Spleen (tissue), 11 donors: ENCODE measurements around the gene DLG2. TPM values are rescaled to one million over a fixed set of nuclear protein-coding genes. Genes with fewer than 3 reads are reported as not detected.

Experiments used
- DNase-seq: peaks from one replicate; pipeline ENCODE4 v3.0.0-alpha.2; 2020
- H3K27ac ChIP-seq, 8 donors: fragments of 200-600 bp; sonication (generic) in 7 of 8; 1 replicate in 4 of 8; 2 replicates in 4 of 8; pipeline versions ENCODE4 v1.5.0 to v1.8.0; 2016 to 2021; ENCODE audit warnings: inconsistent platforms in 4 of 8, mild to moderate bottlenecking in 4 of 8, moderate library complexity in 1 of 8
- H3K27me3 ChIP-seq, 7 donors: fragments of 200-600 bp; sonication (generic) in 6 of 7; replicated peaks in 1 of 7; 1 replicate in 4 of 7; 2 replicates in 3 of 7; pipeline versions ENCODE4 v1.5.0 to v1.8.0; 2016 to 2021; ENCODE audit warnings: inconsistent platforms in 3 of 7, mild to moderate bottlenecking in 1 of 7
- H3K36me3 ChIP-seq, 6 donors: fragments of 200-600 bp; sonication (generic) in 5 of 6; 1 replicate in 4 of 6; 2 replicates in 2 of 6; pipeline versions ENCODE4 v1.5.0 to v1.8.0; 2016 to 2021; ENCODE audit warnings: inconsistent platforms in 2 of 6
- H3K4me1 ChIP-seq, 6 donors: fragments of 200-600 bp; sonication (generic) in 5 of 6; 1 replicate in 3 of 6; 2 replicates in 3 of 6; pipeline versions ENCODE4 v1.5.0 to v1.8.0; 2016 to 2021; ENCODE audit warnings: inconsistent platforms in 3 of 6
- H3K4me3 ChIP-seq, 8 donors: fragments of 200-600 bp; sonication (generic) in 7 of 8; 1 replicate in 4 of 8; 2 replicates in 4 of 8; pipeline versions ENCODE4 v1.5.0 to v1.8.0; 2016 to 2021; ENCODE audit warnings: inconsistent platforms in 4 of 8, mild to moderate bottlenecking in 4 of 8, moderate library complexity in 2 of 8
- H3K9me3 ChIP-seq, 8 donors: fragments of 200-600 bp; sonication (generic) in 7 of 8; 1 replicate in 4 of 8; 2 replicates in 4 of 8; pipeline versions ENCODE4 v1.5.0 to v1.8.0; 2016 to 2021; ENCODE audit warnings: inconsistent platforms in 4 of 8
- CTCF ChIP-seq, 11 experiments: fragments of 200-600 bp in 7 of 11; fragments of 450-650 bp in 4 of 11; sonication (generic) in 4 of 11; IDR thresholded peaks in 8 of 11; conservative IDR thresholded peaks in 3 of 11; 1 replicate in 7 of 11; 2 replicates in 4 of 11; pipeline versions ENCODE4 v1.4.0 to v1.8.0; 2016 to 2021; ENCODE audit warnings: antibody characterized with exemption in 11 of 11, inconsistent platforms in 4 of 11, mild to moderate bottlenecking in 1 of 11
- POLR2A ChIP-seq, 3 donors: fragments of 450-650 bp; IDR thresholded peaks; one replicate each; pipeline ENCODE4 v1.5.1; 2017; ENCODE audit warnings: antibody characterized with exemption in 3 of 3, mild to moderate bottlenecking in 1 of 3
- POLR2AphosphoS5 ChIP-seq, 3 donors: sonication (generic); formaldehyde crosslinking; IDR thresholded peaks; one replicate each; pipeline ENCODE4 v1.5.1; 2017; ENCODE audit warnings: antibody characterized with exemption in 3 of 3
- WGBS, 5 donors: extraction: QIAGEN DNeasy Blood & Tissue Kit in 3 of 5; methylation state at CpG; one replicate each; pipeline versions ENCODE4 v1.1.5 to v1.1.7; 2013 to 2018; 5-methylcytosine and 5-hydroxymethylcytosine counted together
- intact Hi-C: fragments of 100-400 bp; cut with DNase I; formaldehyde crosslinking; loops from one replicate; pipeline ENCODE4 v1.15.0; 2023; ENCODE audit warnings: low total_unique reads
- polyA plus RNA-seq, 3 donors: library from polyadenylated mRNA; stranded (reverse); fragments of 200-250 nt; gene quantifications; one replicate each; pipeline ENCODE4 v1.2.1, GENCODE V29; 2013
- total RNA-seq, 7 donors: library from RNA; depleted of rRNA in 3 of 7; stranded (reverse); fragments of >200 nt in 3 of 7; fragmentation: NEBNext Ultra II Directional in 4 of 7; extraction: Animal tissue kit (Norgen Biotek cat#: 25700) in 4 of 7; gene quantifications; one replicate each; pipeline versions ENCODE4 v1.1.0 to v1.2.1, GENCODE V29; 2016 to 2021
- donor health status: healthy with polysubstance abuse.
- donor health status: DM: no; HTN: no; CAD: no; lungs with moderate emphysema.
- donor health status: DM: no; HTN: no; CAD: no.
- donor health status: Bipolar disorder and iron deficiency.
- donor health status: healthy.
- donor health status: DM: no; HTN: no; CAD: no.
- donor health status: DM: yes; HTN: yes; CAD: no.

DLG2 gene
- total and polyA plus RNA-seq, 10 donors, result 0.43 to 12.7 (median 7.9) TPM

GRCh38 chr11:85651118-85651517, 24.0 kb upstream of the DLG2 start:
- no peaks in the 10 kb centered on the region for H3K9me3 ChIP-seq
- no peak overlapping the region for H3K27ac ChIP-seq
- TF ChIP-seq POLR2AphosphoS5 (IDR thresholded peaks at IDR 0.05), result peak in 1 of 3 donors; percentile 3
- TF ChIP-seq POLR2A (IDR thresholded peaks at IDR 0.05), result no peak
- DNase-seq, result no peak
- no peak overlapping the region for H3K4me3 ChIP-seq
- intact Hi-C loops, result no loop called here
- peaks cover 13 to 79% (median 37%) of the 10 kb centered on the region in 6 donors for H3K4me1 ChIP-seq
- H3K27me3 ChIP-seq, result no peaks in the 10 kb centered on the region
- H3K36me3 ChIP-seq, result peaks cover 0 to 52% (median 16%) of the 10 kb centered on the region in 6 donors
- WGBS, 5 donors, result 60 to 97% (median 79%) methylated on average over 1 of the region's 1 CpG

DNA sequence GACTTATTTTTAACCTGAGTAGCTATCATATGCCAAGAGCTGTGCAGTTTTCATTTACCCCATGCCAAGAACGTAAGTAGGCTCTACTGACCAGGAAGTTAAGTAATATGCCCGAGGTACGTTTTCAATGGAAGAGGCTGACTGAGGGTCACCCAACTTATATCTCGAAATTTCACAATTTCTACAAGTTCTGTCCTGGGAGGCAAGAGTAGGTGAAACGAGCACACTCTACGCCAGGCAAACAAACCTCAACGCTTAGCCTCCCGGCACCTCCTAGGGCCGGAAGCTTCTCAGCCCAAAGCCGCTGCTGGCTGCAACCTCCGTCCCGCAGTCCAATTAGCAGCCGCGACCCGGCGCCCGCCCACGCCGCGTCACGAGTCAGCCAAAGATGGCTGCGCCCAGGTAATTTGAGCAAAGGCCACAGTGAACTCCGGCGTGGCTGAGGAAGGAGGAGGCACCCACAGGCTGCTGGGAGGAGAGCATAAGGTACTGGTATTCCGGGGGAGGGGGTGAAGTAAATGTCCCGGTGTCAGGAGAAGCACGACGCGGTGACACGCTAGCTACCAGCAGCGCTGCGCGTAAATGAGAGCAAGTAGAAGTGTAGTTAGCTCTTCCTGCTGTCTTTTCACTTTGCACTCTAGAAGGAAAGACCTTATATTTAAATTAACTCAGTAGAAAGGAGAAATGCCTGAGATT, 20.6 kb upstream of the DLG2 start, which contains the start of gene TMEM126A:
TMEM126A (plus strand) TSS at position 364 of the 696 bp plus-strand sequence. CDS start 2,289 bp downstream, outside the sequence.
- peak; percentile 98 for DNase-seq
- intact Hi-C loops, result no loop called here
- WGBS, 5 donors, result 0 to 1% (median 0%) methylated on average over 32 to 33 of the region's 33 CpGs

GRCh38 chr11:85647078-85647477, 19.9 kb upstream of the DLG2 start:
- Histone ChIP-seq H3K27me3 (peaks cover 0 to 22% (median 0%) of the 10 kb centered on the region in 7 donors), H3K4me3 (peak overlapping the region in 7 of 8 donors; percentile 63 to 94 (median 73)), H3K36me3 (peaks cover 0 to 17% (median 6%) of the 10 kb centered on the region in 6 donors), H3K27ac (peak overlapping the region; percentile 67 to 90 (median 80)), H3K9me3 (no peaks in the 10 kb centered on the region), H3K4me1 (peaks cover 13 to 41% (median 28%) of the 10 kb centered on the region in 6 donors)
- DNase-seq, result no peak
- intact Hi-C loops, result no loop called here
- 38 to 53% (median 45%) methylated on average over 2 of the region's 2 CpGs for WGBS, 5 donors
- TF ChIP-seq POLR2A (IDR thresholded peaks at IDR 0.05) (no peak), CTCF (IDR thresholded peaks at IDR 0.05 in 8 of 11, conservative IDR thresholded peaks at IDR 0.05 in 3 of 11) (no peak), POLR2AphosphoS5 (IDR thresholded peaks at IDR 0.05) (no peak)

More for the DNA sequence above, 20.6 kb upstream of the DLG2 start, which contains the start of gene TMEM126A:
- peak within 1 kb of the TSS; percentile 63 to 94 (median 73) for H3K4me3 ChIP-seq
- no peaks in the 10 kb centered on the region for H3K9me3 ChIP-seq
- TF ChIP-seq POLR2AphosphoS5 (IDR thresholded peaks at IDR 0.05) (peak; percentile 93 to 98 (median 94)), CTCF (IDR thresholded peaks at IDR 0.05 in 8 of 11, conservative IDR thresholded peaks at IDR 0.05 in 3 of 11) (peak in 2 of 11 experiments; percentile 16 to 22), POLR2A (IDR thresholded peaks at IDR 0.05) (peak in 1 of 3 donors; percentile 54)
- H3K4me1 ChIP-seq, result peaks cover 13 to 48% (median 29%) of the 10 kb centered on the region in 6 donors
- H3K36me3 ChIP-seq, result peaks cover 0 to 20% (median 6%) of the 10 kb centered on the region in 6 donors
- peaks cover 0 to 20% (median 0%) of the 10 kb centered on the region in 7 donors for H3K27me3 ChIP-seq
- H3K27ac ChIP-seq, result peak within 1 kb of the TSS; percentile 67 to 90 (median 80)

DNA sequence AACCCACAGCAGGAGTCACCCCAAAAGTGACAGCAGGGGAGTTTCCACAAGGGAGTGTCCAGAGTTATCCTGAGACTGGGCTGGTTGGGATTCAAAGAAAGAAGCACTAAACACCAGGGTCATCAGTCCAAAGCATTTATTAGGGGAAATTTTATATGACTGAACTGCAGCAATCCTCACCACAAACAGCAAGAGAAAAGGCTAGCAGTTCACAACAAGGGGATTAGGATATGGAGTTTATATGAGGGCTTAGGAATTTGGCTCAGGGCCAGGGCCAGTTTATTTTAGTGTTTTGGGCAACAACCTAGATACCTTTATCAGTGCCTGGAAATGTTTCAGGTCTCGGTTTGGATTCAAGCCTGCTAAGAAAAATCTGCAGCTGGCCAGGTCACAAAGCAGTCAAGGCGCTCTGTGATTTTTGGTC, 16.1 kb upstream of the DLG2 start:
- no peak for TF ChIP-seq POLR2AphosphoS5 (IDR thresholded peaks at IDR 0.05)
- no peak for TF ChIP-seq CTCF (IDR thresholded peaks at IDR 0.05 in 8 of 11, conservative IDR thresholded peaks at IDR 0.05 in 3 of 11)
- no peak for TF ChIP-seq POLR2A (IDR thresholded peaks at IDR 0.05)
- Histone ChIP-seq H3K9me3 (no peaks in the 10 kb centered on the region), H3K4me1 (peaks cover 3 to 12% (median 9%) of the 10 kb centered on the region in 6 donors), H3K27me3 (peaks cover 0 to 22% (median 0%) of the 10 kb centered on the region in 7 donors), H3K4me3 (no peak overlapping the region), H3K36me3 (peaks cover 0 to 12% (median 0%) of the 10 kb centered on the region in 6 donors), H3K27ac (no peak overlapping the region)
- 79 to 88% (median 80%) methylated on average over 2 of the region's 2 CpGs for WGBS, 5 donors
- intact Hi-C loops, result no loop called here
- no peak for DNase-seq
